Measurements from ENCODE around the gene HIVEP2.

HIVEP2 gene, protein sequence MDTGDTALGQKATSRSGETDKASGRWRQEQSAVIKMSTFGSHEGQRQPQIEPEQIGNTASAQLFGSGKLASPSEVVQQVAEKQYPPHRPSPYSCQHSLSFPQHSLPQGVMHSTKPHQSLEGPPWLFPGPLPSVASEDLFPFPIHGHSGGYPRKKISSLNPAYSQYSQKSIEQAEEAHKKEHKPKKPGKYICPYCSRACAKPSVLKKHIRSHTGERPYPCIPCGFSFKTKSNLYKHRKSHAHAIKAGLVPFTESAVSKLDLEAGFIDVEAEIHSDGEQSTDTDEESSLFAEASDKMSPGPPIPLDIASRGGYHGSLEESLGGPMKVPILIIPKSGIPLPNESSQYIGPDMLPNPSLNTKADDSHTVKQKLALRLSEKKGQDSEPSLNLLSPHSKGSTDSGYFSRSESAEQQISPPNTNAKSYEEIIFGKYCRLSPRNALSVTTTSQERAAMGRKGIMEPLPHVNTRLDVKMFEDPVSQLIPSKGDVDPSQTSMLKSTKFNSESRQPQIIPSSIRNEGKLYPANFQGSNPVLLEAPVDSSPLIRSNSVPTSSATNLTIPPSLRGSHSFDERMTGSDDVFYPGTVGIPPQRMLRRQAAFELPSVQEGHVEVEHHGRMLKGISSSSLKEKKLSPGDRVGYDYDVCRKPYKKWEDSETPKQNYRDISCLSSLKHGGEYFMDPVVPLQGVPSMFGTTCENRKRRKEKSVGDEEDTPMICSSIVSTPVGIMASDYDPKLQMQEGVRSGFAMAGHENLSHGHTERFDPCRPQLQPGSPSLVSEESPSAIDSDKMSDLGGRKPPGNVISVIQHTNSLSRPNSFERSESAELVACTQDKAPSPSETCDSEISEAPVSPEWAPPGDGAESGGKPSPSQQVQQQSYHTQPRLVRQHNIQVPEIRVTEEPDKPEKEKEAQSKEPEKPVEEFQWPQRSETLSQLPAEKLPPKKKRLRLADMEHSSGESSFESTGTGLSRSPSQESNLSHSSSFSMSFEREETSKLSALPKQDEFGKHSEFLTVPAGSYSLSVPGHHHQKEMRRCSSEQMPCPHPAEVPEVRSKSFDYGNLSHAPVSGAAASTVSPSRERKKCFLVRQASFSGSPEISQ (N-terminal part only)

DNA sequence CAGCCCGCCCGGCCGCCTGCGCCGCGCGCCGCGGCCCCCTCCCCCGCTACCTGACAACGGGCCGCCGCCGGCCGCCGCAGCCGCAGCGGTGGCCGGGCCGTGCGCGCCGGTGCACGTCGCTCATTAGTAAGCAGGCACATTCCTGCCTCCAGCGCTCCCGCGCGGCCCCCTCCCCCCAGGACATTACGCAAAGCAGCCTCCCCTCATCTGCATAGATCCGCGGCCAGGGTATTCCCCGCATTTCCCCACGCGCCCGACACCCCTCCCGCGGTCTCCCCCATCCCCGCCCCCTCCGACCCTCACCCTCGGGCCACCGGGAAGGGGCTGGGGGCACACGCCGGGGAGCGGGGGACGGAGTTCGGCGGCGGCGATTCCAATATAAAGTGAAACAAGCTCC is at the start of gene HIVEP2:
TSS of gene HIVEP2 (minus strand) at position 128 of the 397 bp plus-strand sequence. CDS start 170,438 bp downstream, outside the sequence.
- intact Hi-C loops (cut with DNase I; ENCODE audit: low total_unique reads), result no loop called here

GRCh38 chr6:142993977-142994376 is 49.0 kb upstream of the HIVEP2 start:
- Histone ChIP-seq H3K36me3 (no peaks in the 10 kb centered on the region), H3K9me3 (peaks cover 0 to 3% (median 0%) of the 10 kb centered on the region in 3 donors), H3K27ac (no peak overlapping the region), H3K4me3 (no peak overlapping the region), H3K4me1 (no peaks in the 10 kb centered on the region), H3K27me3 (no peaks in the 10 kb centered on the region)
- DNase-seq, result no peak
- intact Hi-C loops (cut with DNase I; ENCODE audit: low total_unique reads), result no loop called here
- TF ChIP-seq, protein P1, sequence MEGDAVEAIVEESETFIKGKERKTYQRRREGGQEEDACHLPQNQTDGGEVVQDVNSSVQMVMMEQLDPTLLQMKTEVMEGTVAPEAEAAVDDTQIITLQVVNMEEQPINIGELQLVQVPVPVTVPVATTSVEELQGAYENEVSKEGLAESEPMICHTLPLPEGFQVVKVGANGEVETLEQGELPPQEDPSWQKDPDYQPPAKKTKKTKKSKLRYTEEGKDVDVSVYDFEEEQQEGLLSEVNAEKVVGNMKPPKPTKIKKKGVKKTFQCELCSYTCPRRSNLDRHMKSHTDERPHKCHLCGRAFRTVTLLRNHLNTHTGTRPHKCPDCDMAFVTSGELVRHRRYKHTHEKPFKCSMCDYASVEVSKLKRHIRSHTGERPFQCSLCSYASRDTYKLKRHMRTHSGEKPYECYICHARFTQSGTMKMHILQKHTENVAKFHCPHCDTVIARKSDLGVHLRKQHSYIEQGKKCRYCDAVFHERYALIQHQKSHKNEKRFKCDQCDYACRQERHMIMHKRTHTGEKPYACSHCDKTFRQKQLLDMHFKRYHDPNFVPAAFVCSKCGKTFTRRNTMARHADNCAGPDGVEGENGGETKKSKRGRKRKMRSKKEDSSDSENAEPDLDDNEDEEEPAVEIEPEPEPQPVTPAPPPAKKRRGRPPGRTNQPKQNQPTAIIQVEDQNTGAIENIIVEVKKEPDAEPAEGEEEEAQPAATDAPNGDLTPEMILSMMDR (IDR thresholded peaks at IDR 0.05), result no peak

More for the DNA sequence above, at the start of gene HIVEP2:
- no peaks in the 10 kb centered on the region for H3K36me3 ChIP-seq
- DNase-seq, result peak; percentile 92 to 93
- H3K4me3 ChIP-seq, result peak within 1 kb of the TSS; percentile 87 to 88
- H3K4me1 ChIP-seq, result peaks cover 0 to 33% (median 11%) of the 10 kb centered on the region in 4 donors
- H3K27ac ChIP-seq, result peak within 1 kb of the TSS; percentile 96 to 97
- H3K27me3 ChIP-seq, result no peaks in the 10 kb centered on the region
- TF ChIP-seq, protein P1 (IDR thresholded peaks at IDR 0.05), result peak in 1 of 2 experiments; percentile 38
- no peaks in the 10 kb centered on the region for H3K9me3 ChIP-seq

GRCh38 chr6:142987490-142987889 is 42.5 kb upstream of the HIVEP2 start:
- TF ChIP-seq, protein P1 (IDR thresholded peaks at IDR 0.05), result no peak
- H3K4me3 ChIP-seq, result no peak overlapping the region
- intact Hi-C loops (cut with DNase I; ENCODE audit: low total_unique reads), result no loop called here

GRCh38 chr6:142985281-142985680 is 40.3 kb upstream of the HIVEP2 start:
- H3K27me3 ChIP-seq, result no peaks in the 10 kb centered on the region
- H3K4me3 ChIP-seq, result no peak overlapping the region
- no peak for DNase-seq
- no peak overlapping the region for H3K27ac ChIP-seq
- intact Hi-C loops (cut with DNase I; ENCODE audit: low total_unique reads), result no loop called here
- TF ChIP-seq, protein P1 (IDR thresholded peaks at IDR 0.05), result no peak
- peaks cover 4 to 12% (median 6%) of the 10 kb centered on the region in 3 donors for H3K9me3 ChIP-seq
- no peaks in the 10 kb centered on the region for H3K36me3 ChIP-seq
- H3K4me1 ChIP-seq, result no peaks in the 10 kb centered on the region

More at GRCh38 chr6:142987490-142987889, 42.5 kb upstream of the HIVEP2 start:
- DNase-seq, result no peak
- H3K36me3 ChIP-seq, result no peaks in the 10 kb centered on the region
- H3K9me3 ChIP-seq, result peaks cover 0 to 4% (median 0%) of the 10 kb centered on the region in 3 donors
- H3K4me1 ChIP-seq, result no peaks in the 10 kb centered on the region
- H3K27ac ChIP-seq, result no peak overlapping the region
- H3K27me3 ChIP-seq, result no peaks in the 10 kb centered on the region

- intact Hi-C loops (cut with DNase I; ENCODE audit: low total_unique reads), result no loop called here
- TF ChIP-seq, protein P1 (IDR thresholded peaks at IDR 0.05), result no peak
- no peak overlapping the region for H3K4me3 ChIP-seq
- H3K27me3 ChIP-seq, result no peaks in the 10 kb centered on the region
- H3K9me3 ChIP-seq, result peaks cover 4 to 12% (median 6%) of the 10 kb centered on the region in 3 donors
- peak in 1 of 2 donors; percentile 24 for DNase-seq
- no peaks in the 10 kb centered on the region for H3K4me1 ChIP-seq
- H3K27ac ChIP-seq, result no peak overlapping the region
- H3K36me3 ChIP-seq, result no peaks in the 10 kb centered on the region
Observed at GRCh38 chr6:142984386-142984785, 39.4 kb upstream of the HIVEP2 start.

Measured in tibial artery (tissue), 4 donors.